Panc1 (cell line): ENCODE data around the gene RPN2. TPM values are rescaled to one million over a fixed set of nuclear protein-coding genes. Genes with fewer than 3 reads are reported as not detected.

Source experiments
- ATAC-seq: fragments of 200-7000 bp; cut with Tn5 transposase; 2 replicates; pipeline ENCODE4 v1.9.1; 2020; ENCODE audit warnings: mild to moderate bottlenecking, moderate library complexity
- BruUV-seq: library from RNA; stranded (reverse); fragments of 400-500 nt; replicated peaks from 2 replicates; lab custom pipeline; 2021; lab: Mats Ljungman, UMichigan
- CTCF ChIA-PET: fragments of 300-600 bp; sonication (Branson Sonifier 250); formaldehyde crosslinking; loops from one replicate; lab custom pipeline; 2022; ENCODE audit warnings: antibody characterized with exemption; lab: Charles Lee
- POLR2A ChIA-PET: fragments of 300-600 bp; sonication (Branson Sonifier 250); formaldehyde crosslinking; loops from one replicate; lab custom pipeline; 2022; ENCODE audit warnings: antibody characterized with exemption; lab: Charles Lee
- DNase-seq: peaks from one replicate; pipeline ENCODE4 v3.0.0-alpha.2; 2010; ENCODE audit warnings: low read depth, low spot score
- H3K27ac ChIP-seq: 2 replicates; pipeline ENCODE4 v1.5.1; 2011; ENCODE audit warnings: mild to moderate bottlenecking, low read length, inconsistent platforms
- H3K27me3 ChIP-seq: fragments of 200-500 bp; sonication (Bioruptor generic); 2 replicates; pipeline ENCODE4 v1.6.0; 2014; ENCODE audit warnings: low read length, inconsistent platforms; ENCODE audit not compliant: control insufficient read depth, insufficient read depth
- H3K36me3 ChIP-seq: fragments of 200-500 bp; sonication (Bioruptor generic); 2 replicates; pipeline ENCODE4 v1.5.1; 2014; ENCODE audit warnings: inconsistent platforms, mild to moderate bottlenecking, low read length, moderate library complexity; ENCODE audit not compliant: control insufficient read depth, insufficient read depth
- H3K4me1 ChIP-seq: 2 replicates; pipeline ENCODE4 v1.5.1; 2011; ENCODE audit warnings: inconsistent platforms, mild to moderate bottlenecking, low read length, moderate library complexity; ENCODE audit not compliant: control insufficient read depth, insufficient read depth
- H3K4me3 ChIP-seq, 2 experiments: 2 replicates each; pipeline ENCODE4 v1.5.1; 2011 to 2012; ENCODE audit warnings: low read depth in 2 of 2, low read length in 2 of 2, mild to moderate bottlenecking in 2 of 2, inconsistent platforms in 1 of 2, moderate library complexity in 1 of 2
- H3K9me3 ChIP-seq: fragments of 200-500 bp; sonication (Bioruptor generic); 2 replicates; pipeline ENCODE4 v1.5.1; 2014; ENCODE audit warnings: low read depth, mild to moderate bottlenecking, inconsistent platforms, low read length, moderate library complexity; ENCODE audit not compliant: control insufficient read depth, insufficient read depth
- CTCF ChIP-seq: fragments of 450-650 bp; IDR thresholded peaks from 2 replicates; pipeline ENCODE4 v1.5.1; 2017; ENCODE audit warnings: mild to moderate bottlenecking
- POLR2AphosphoS5 ChIP-seq: IDR thresholded peaks from 2 replicates; pipeline ENCODE4 v1.6.1; 2012; ENCODE audit warnings: mild to moderate bottlenecking, low read depth, low read length, moderate library complexity
- REST ChIP-seq, 2 experiments: IDR thresholded peaks; 2 replicates each; pipeline ENCODE4 v1.6.1; 2011 to 2012; ENCODE audit warnings: low read depth in 2 of 2, control low read depth in 1 of 2, low read length in 1 of 2, mild to moderate bottlenecking in 1 of 2, moderate library complexity in 1 of 2; ENCODE audit not compliant: insufficient read depth in 1 of 2
- SIN3A ChIP-seq: IDR thresholded peaks from 2 replicates; pipeline ENCODE4 v1.6.1; 2012; ENCODE audit warnings: low read depth, mild to moderate bottlenecking, low read length, moderate library complexity, borderline replicate concordance; ENCODE audit not compliant: insufficient read depth
- TCF7L2 ChIP-seq: IDR thresholded peaks from 2 replicates; pipeline ENCODE4 v1.6.1; 2011; ENCODE audit warnings: mild to moderate bottlenecking, low read depth, low read length, inconsistent platforms
- in situ Hi-C: cut with HindIII; loops from 2 replicates; pipeline ENCODE4 v1.10.0; 2016; ENCODE audit warnings: low sequenced_read_pairs, low pct_unique_long_range_greater_than_20kb
- intact Hi-C: fragments of 100-400 bp; cut with micrococcal nuclease; formaldehyde crosslinking; loops from one replicate; pipeline ENCODE4 v1.10.0; 2022; ENCODE audit not compliant: unreplicated experiment
- total RNA-seq: library from RNA; stranded (reverse); gene quantifications from one replicate; pipeline ENCODE4 v1.2.1, GENCODE V29; 2021; ENCODE audit not compliant: unreplicated experiment

Gene RPN2
- total RNA-seq, 1 experiment from 2014 or later, result 250 TPM

- Histone ChIP-seq H3K9me3 (no peaks in the 10 kb centered on the region), H3K4me3 (no peak overlapping the region), H3K27me3 (no peaks in the 10 kb centered on the region), H3K27ac (no peak overlapping the region), H3K4me1 (peaks cover 4% of the 10 kb centered on the region; the same call in 1 of the 2 replicates), H3K36me3 (no peaks in the 10 kb centered on the region)
- in situ Hi-C loops (no loop called here), intact Hi-C loops (loop anchor here (5.0 kb wide), 1 partner anchor 103 kb away; no protein-coding TSS in a partner anchor)
- no peak for ATAC-seq
- TF ChIP-seq TCF7L2, result no peak
- no peak for TF ChIP-seq CTCF
- no peak for TF ChIP-seq POLR2AphosphoS5
- no peak for TF ChIP-seq REST (IDR thresholded peaks at IDR 0.05; ENCODE audit: insufficient read depth in 1 of 2, low read depth in 2 of 2, low read length in 1 of 2)
- no TSS peak for BruUV-seq
- ChIA-PET POLR2A (interaction anchor here (0.6 kb wide), 1 partner anchor 252 kb away, joined by 3 read pairs; no protein-coding TSS in a partner anchor), CTCF (no interaction called here)
- DNase-seq, result no peak
Measured at GRCh38 chr20:37278966-37279590, 99.9 kb downstream of the RPN2 start.

- Histone ChIP-seq H3K36me3 (no peaks in the 10 kb centered on the region), H3K27me3 (no peaks in the 10 kb centered on the region), H3K4me3 (no peak overlapping the region), H3K4me1 (peaks cover 4% of the 10 kb centered on the region; the same call in 1 of the 2 replicates), H3K9me3 (no peaks in the 10 kb centered on the region), H3K27ac (no peak overlapping the region)
- TF ChIP-seq POLR2AphosphoS5, result no peak
- no peak for TF ChIP-seq SIN3A
- no peak for TF ChIP-seq TCF7L2
- no peak for TF ChIP-seq CTCF
- no peak for TF ChIP-seq REST (IDR thresholded peaks at IDR 0.05; ENCODE audit: insufficient read depth in 1 of 2, low read depth in 2 of 2, low read length in 1 of 2)
- POLR2A ChIA-PET, result interaction anchor here (0.7 kb wide), 1 partner anchor 9 kb away, joined by 3 read pairs; no protein-coding TSS in a partner anchor
- in situ Hi-C loops (no loop called here), intact Hi-C loops (loop anchor here (5.0 kb wide), 2 partner anchors 102 to 252 kb away; no protein-coding TSS in a partner anchor)
- CTCF ChIA-PET, result no interaction called here
- DNase-seq, result no peak
- no TSS peak for BruUV-seq
- no peak for ATAC-seq
Measured at GRCh38 chr20:37279820-37280219, 100.7 kb downstream of the RPN2 start.
